H1 (cell line): ENCODE results near the gene AK5. TPM values are rescaled to one million over a fixed set of nuclear protein-coding genes. Genes with fewer than 3 reads are reported as not detected.

Experiments used
- CTCF ChIA-PET: fragments of 300-600 bp; sonication (Branson Sonifier 250); formaldehyde crosslinking; loops from one replicate; lab custom pipeline; 2021; ENCODE audit not compliant: partially characterized antibody; lab: Charles Lee
- POLR2A ChIA-PET: fragments of 300-600 bp; sonication (Branson Sonifier 250); formaldehyde crosslinking; loops from one replicate; lab custom pipeline; 2021; ENCODE audit warnings: inconsistent platforms; ENCODE audit not compliant: partially characterized antibody; lab: Charles Lee
- DNase-seq, 2 experiments: peaks; one replicate each; pipeline versions ENCODE4 v3.0.0 to v3.0.0-alpha.2; 2010 to 2022; ENCODE audit warnings: low spot score in 2 of 2, low read depth in 1 of 2, mixed read lengths in 1 of 2
- FAIRE-seq: peaks from 2 replicates; lab custom pipeline; 2011; peaks lifted over from hg19 to GRCh38; lab: Jason Lieb, UNC
- H2AFZ ChIP-seq: 2 replicates; pipeline ENCODE4 v1.8.1; 2012; ENCODE audit warnings: low read length, inconsistent platforms
- H2AK5ac ChIP-seq: 2 replicates; pipeline ENCODE4 v1.6.1; 2013; ENCODE audit warnings: low read depth, low read length
- H2BK120ac ChIP-seq: replicated peaks from 2 replicates; pipeline ENCODE3; 2013; ENCODE audit warnings: low read depth, low read length, inconsistent platforms
- H2BK12ac ChIP-seq: 2 replicates; pipeline ENCODE4 v1.6.1; 2013; ENCODE audit warnings: low read depth, low read length
- H2BK15ac ChIP-seq: 2 replicates; pipeline ENCODE4 v1.6.1; 2013; ENCODE audit warnings: low read length
- H2BK20ac ChIP-seq: 2 replicates; pipeline ENCODE4 v1.6.1; 2013; ENCODE audit warnings: low read length
- H2BK5ac ChIP-seq: 2 replicates; pipeline ENCODE4 v1.6.1; 2013; ENCODE audit warnings: low read depth, low read length
- H3K14ac ChIP-seq: 2 replicates; pipeline ENCODE4 v1.6.1; 2013; ENCODE audit warnings: inconsistent platforms; ENCODE audit not compliant: insufficient read length
- H3K18ac ChIP-seq: 2 replicates; pipeline ENCODE4 v1.6.1; 2013; ENCODE audit warnings: low read length; ENCODE audit errors: extremely low read depth
- H3K23ac ChIP-seq: 2 replicates; pipeline ENCODE4 v1.6.1; 2013; ENCODE audit warnings: inconsistent platforms; ENCODE audit not compliant: insufficient read length
- H3K23me2 ChIP-seq: 2 replicates; pipeline ENCODE4 v1.6.1; 2013; ENCODE audit warnings: low read depth, low read length
- H3K27ac ChIP-seq: 2 replicates; pipeline ENCODE4 v1.6.1; 2011; ENCODE audit warnings: low read depth, low read length, inconsistent platforms
- H3K27me3 ChIP-seq, 4 experiments: replicated peaks in 1 of 4; 1 replicate in 1 of 4; 2 replicates in 3 of 4; pipeline versions ENCODE4 v1.6.1 to v1.8.1; 2011 to 2013; ENCODE audit warnings: low read length in 3 of 4, mild to moderate bottlenecking in 3 of 4, inconsistent platforms in 2 of 4, mixed read lengths in 2 of 4, moderate library complexity in 1 of 4; ENCODE audit not compliant: control insufficient read depth in 3 of 4, insufficient read depth in 3 of 4; ENCODE audit errors: extremely low read depth in 1 of 4
- H3K36me3 ChIP-seq, 4 experiments: 2 replicates each; pipeline versions ENCODE4 v1.6.1 to v1.8.1; 2011 to 2013; ENCODE audit warnings: mild to moderate bottlenecking in 4 of 4, low read length in 3 of 4, moderate library complexity in 2 of 4, control low read depth in 1 of 4, inconsistent platforms in 1 of 4; ENCODE audit not compliant: insufficient read depth in 4 of 4, control insufficient read depth in 2 of 4
- H3K4ac ChIP-seq: replicated peaks from 2 replicates; pipeline ENCODE3; 2013; ENCODE audit warnings: low read length, low read depth, mixed read lengths, inconsistent platforms; ENCODE audit not compliant: insufficient read length
- H3K4me1 ChIP-seq, 4 experiments: replicated peaks in 1 of 4; 1 replicate in 1 of 4; 2 replicates in 3 of 4; pipeline versions ENCODE4 v1.6.1 to v1.8.1; 2011 to 2013; ENCODE audit warnings: low read length in 3 of 4, inconsistent platforms in 2 of 4, mixed read lengths in 1 of 4; ENCODE audit not compliant: insufficient read depth in 4 of 4, control insufficient read depth in 3 of 4
- H3K4me2 ChIP-seq, 2 experiments: 2 replicates each; pipeline versions ENCODE4 v1.6.1 to v1.8.1; 2011 to 2013; ENCODE audit warnings: low read depth in 2 of 2, low read length in 2 of 2, control low read depth in 1 of 2, inconsistent platforms in 1 of 2, mild to moderate bottlenecking in 1 of 2; ENCODE audit not compliant: insufficient read depth in 1 of 2
- H3K4me3 ChIP-seq, 4 experiments: fragments of 200-600, 300-600 bp in 1 of 4; sonication (generic), shearing (Covaris generic), sonication (Bioruptor Twin) in 1 of 4; 2 replicates each; pipeline versions ENCODE4 v1.5.1 to v1.8.1; 2011 to 2016; ENCODE audit warnings: low read length in 4 of 4, low read depth in 3 of 4, control low read depth in 2 of 4, inconsistent platforms in 2 of 4, mild to moderate bottlenecking in 2 of 4, mixed read lengths in 1 of 4, moderate library complexity in 1 of 4; ENCODE audit not compliant: insufficient read depth in 2 of 4; ENCODE audit errors: extremely low read depth in 1 of 4
- H3K56ac ChIP-seq: replicated peaks from 2 replicates; pipeline ENCODE3; 2013; ENCODE audit warnings: low read depth, mild to moderate bottlenecking, mixed read lengths, low read length, inconsistent platforms; ENCODE audit not compliant: insufficient read length
- H3K79me1 ChIP-seq: 2 replicates; pipeline ENCODE4 v1.6.1; 2013; ENCODE audit warnings: low read depth, low read length, control low read depth
- H3K79me2 ChIP-seq, 2 experiments: 2 replicates each; pipeline versions ENCODE4 v1.6.1 to v1.8.1; 2012 to 2013; ENCODE audit warnings: low read length in 2 of 2, mild to moderate bottlenecking in 2 of 2, inconsistent platforms in 1 of 2; ENCODE audit not compliant: insufficient read depth in 2 of 2, control insufficient read depth in 1 of 2
- H3K9ac ChIP-seq, 4 experiments: replicated peaks in 1 of 4; 1 replicate in 1 of 4; 2 replicates in 3 of 4; pipeline versions ENCODE4 v1.6.1 to v1.8.1; 2011 to 2013; ENCODE audit warnings: low read depth in 3 of 4, low read length in 3 of 4, control low read depth in 2 of 4, mild to moderate bottlenecking in 2 of 4, moderate library complexity in 2 of 4, inconsistent platforms in 1 of 4; ENCODE audit errors: extremely low read depth in 1 of 4
- H3K9me3 ChIP-seq, 2 experiments: 2 replicates each; pipeline versions ENCODE4 v1.6.1 to v1.8.1; 2012 to 2013; ENCODE audit warnings: mild to moderate bottlenecking in 2 of 2, moderate library complexity in 2 of 2, control low read depth in 1 of 2, inconsistent platforms in 1 of 2, low read depth in 1 of 2, low read length in 1 of 2, mixed read lengths in 1 of 2; ENCODE audit not compliant: insufficient read depth in 2 of 2
- H4K20me1 ChIP-seq, 2 experiments: replicated peaks in 1 of 2; 2 replicates each; pipeline versions ENCODE3 to v1.8.1; 2011 to 2013; ENCODE audit warnings: inconsistent platforms in 2 of 2, low read length in 2 of 2, mild to moderate bottlenecking in 1 of 2; ENCODE audit not compliant: insufficient read depth in 2 of 2, control insufficient read depth in 1 of 2
- H4K5ac ChIP-seq: 2 replicates; pipeline ENCODE4 v1.6.1; 2013; ENCODE audit warnings: low read length, low read depth, mixed read lengths, inconsistent platforms; ENCODE audit not compliant: insufficient read length
- H4K8ac ChIP-seq: 2 replicates; pipeline ENCODE4 v1.8.0; 2013; ENCODE audit warnings: mild to moderate bottlenecking, moderate library complexity, low read length, inconsistent platforms; ENCODE audit not compliant: insufficient read depth; ENCODE audit errors: extremely low read depth
- H4K91ac ChIP-seq: replicated peaks from 2 replicates; pipeline ENCODE3; 2013; ENCODE audit warnings: low read length, mixed read lengths, inconsistent platforms; ENCODE audit not compliant: insufficient read length
- BACH1 ChIP-seq: IDR thresholded peaks from 2 replicates; pipeline ENCODE4 v1.6.1; 2012; ENCODE audit warnings: low read length, improper control_type of control experiment
- CBX5 ChIP-seq: fragments of 300-800, 300-1000 bp; sonication (generic); IDR thresholded peaks from 2 replicates; pipeline ENCODE4 v1.7.1; 2016; ENCODE audit warnings: antibody characterized with exemption, low read length, low read depth
- CREB1 ChIP-seq: IDR thresholded peaks from 2 replicates; pipeline ENCODE4 v1.6.1; 2012; ENCODE audit warnings: inconsistent platforms
- CTCF ChIP-seq, 3 experiments: IDR thresholded peaks; 1 replicate in 2 of 3; 2 replicates in 1 of 3; pipeline versions ENCODE4 v1.5.1 to v1.6.1; 2011; ENCODE audit warnings: low read length in 3 of 3, mild to moderate bottlenecking in 3 of 3, inconsistent platforms in 2 of 3, low read depth in 1 of 3, moderate library complexity in 1 of 3; ENCODE audit not compliant: insufficient read depth in 1 of 3; ENCODE audit errors: control extremely low read depth in 1 of 3
- HDAC6 ChIP-seq: IDR thresholded peaks from one replicate; pipeline ENCODE4 v1.7.1; 2012; ENCODE audit warnings: low read depth, mild to moderate bottlenecking, inconsistent platforms, low read length, moderate library complexity
- MAX ChIP-seq: IDR thresholded peaks from 2 replicates; pipeline ENCODE4 v1.6.1; 2012; ENCODE audit warnings: inconsistent platforms
- POLR2A ChIP-seq, 2 experiments: IDR thresholded peaks; 1 replicate in 1 of 2; 2 replicates in 1 of 2; pipeline ENCODE4 v1.6.1; 2011; ENCODE audit warnings: low read depth in 2 of 2, low read length in 2 of 2, mild to moderate bottlenecking in 2 of 2; ENCODE audit errors: control extremely low read depth in 1 of 2
- POLR2AphosphoS5 ChIP-seq: IDR thresholded peaks from 2 replicates; pipeline ENCODE4 v1.6.1; 2011; ENCODE audit warnings: low read depth, low read length
- RBBP5 ChIP-seq: IDR thresholded peaks from 2 replicates; pipeline ENCODE4 v1.7.1; 2012; ENCODE audit warnings: low read depth, mild to moderate bottlenecking, inconsistent platforms, low read length, moderate library complexity, borderline replicate concordance
- SIN3A ChIP-seq, 2 experiments: IDR thresholded peaks in 1 of 2; conservative IDR thresholded peaks in 1 of 2; 2 replicates each; pipeline ENCODE4 v1.6.1; 2011 to 2012; ENCODE audit warnings: low read length in 2 of 2, improper control_type of control experiment in 1 of 2, low read depth in 1 of 2, mild to moderate bottlenecking in 1 of 2
- SP1 ChIP-seq: IDR thresholded peaks from 2 replicates; pipeline ENCODE4 v1.6.1; 2011; ENCODE audit warnings: low read depth, low read length
- SP4 ChIP-seq: IDR thresholded peaks from 2 replicates; pipeline ENCODE4 v1.6.1; 2012; ENCODE audit warnings: low read length, inconsistent platforms
- TCF12 ChIP-seq: IDR thresholded peaks from 2 replicates; pipeline ENCODE4 v1.6.1; 2011; ENCODE audit warnings: low read depth, mild to moderate bottlenecking, low read length
- TEAD4 ChIP-seq: IDR thresholded peaks from 2 replicates; pipeline ENCODE4 v1.6.1; 2012; ENCODE audit warnings: low read depth, low read length, inconsistent platforms, mixed read lengths
- WGBS, 2 experiments: shearing (Covaris generic) in 1 of 2; methylation state at CpG; one replicate each; pipeline versions ENCODE4 v1.1.6 to v1.1.7; 2013 to 2015; ENCODE audit warnings: low lambda C conversion rate in 2 of 2, mixed read lengths in 2 of 2, inconsistent platforms in 1 of 2, low coverage in 1 of 2, missing lambda C conversion rate in 1 of 2; ENCODE audit not compliant: insufficient replicate concordance in 2 of 2, insufficient coverage in 1 of 2, insufficient read length in 1 of 2; ENCODE audit errors: extremely low coverage in 1 of 2, missing lambda C conversion rate in 1 of 2; 5-methylcytosine and 5-hydroxymethylcytosine counted together
- polyA plus RNA-seq, 7 experiments: library from polyadenylated mRNA; depleted of rRNA in 3 of 7; stranded (reverse) in 5 of 7; unstranded in 2 of 7; fragments of >200 nt in 5 of 7; fragments of 200-250 nt in 2 of 7; gene quantifications; 1 replicate in 5 of 7; 2 replicates in 1 of 7; 4 replicates in 1 of 7; pipeline versions ENCODE4 v1.2.1 to v1.2.3, GENCODE V29; 2011 to 2013; ENCODE audit warnings: missing spikeins in 2 of 7, mixed read lengths in 2 of 7
- total RNA-seq: library from RNA; stranded (reverse); fragmentation: NEBNext Ultra II Directional; extraction: Animal tissue kit (Norgen Biotek cat#: 25700); gene quantifications from 2 replicates; pipeline ENCODE4 v1.2.1, GENCODE V29; 2021

The AK5 gene
- total and polyA plus RNA-seq, 2 of the 8 experiments (the other 6 are each of a cell fraction or from before 2014, with no cell fraction given): 2.0 to 7.1 TPM

GRCh38 chr1:77597310-77597709 lies 315.5 kb downstream of the AK5 start:
- H3K27me3 ChIP-seq: no peaks in the 10 kb centered on the region
- no peak overlapping the region for H3K4me3 ChIP-seq
- H3K79me2 ChIP-seq: no peaks in the 10 kb centered on the region; a peak in 1 of 4 replicates
- no peak overlapping the region for H4K91ac ChIP-seq
- no peaks in the 10 kb centered on the region; a peak in 1 of 8 replicates for H3K36me3 ChIP-seq
- CTCF ChIA-PET: no interaction called here
- no peak overlapping the region for H2BK12ac ChIP-seq
- H2BK120ac ChIP-seq: no peak overlapping the region
- H3K18ac ChIP-seq: no peak overlapping the region
- H2BK5ac ChIP-seq: no peak overlapping the region
- H3K27ac ChIP-seq: no peak overlapping the region
- no peak overlapping the region for H2BK20ac ChIP-seq
- H2BK15ac ChIP-seq: no peak overlapping the region
- POLR2A ChIA-PET: no interaction called here
- no peak overlapping the region for H3K4ac ChIP-seq
- DNase-seq: no peak
- no peaks in the 10 kb centered on the region for H3K23me2 ChIP-seq
- no peak overlapping the region for H3K14ac ChIP-seq
- no peak overlapping the region for H3K9ac ChIP-seq
- no peaks in the 10 kb centered on the region for H3K79me1 ChIP-seq
- H3K4me2 ChIP-seq: no peak overlapping the region
- H3K23ac ChIP-seq: no peak overlapping the region
- no peaks in the 10 kb centered on the region for H3K4me1 ChIP-seq
- FAIRE-seq: no peak
- H4K8ac ChIP-seq: no peak overlapping the region
- no peak overlapping the region for H2AFZ ChIP-seq
- no peak overlapping the region for H3K56ac ChIP-seq
- no peak overlapping the region for H4K5ac ChIP-seq
- peaks cover 0 to 2% of the 10 kb centered on the region in 2 experiments for H4K20me1 ChIP-seq
- no peaks in the 10 kb centered on the region for H3K9me3 ChIP-seq
- no peak overlapping the region for H2AK5ac ChIP-seq
- whole genome bisulfite sequencing, 2 experiments: 72% methylated on average over 1 of the region's 1 CpG; no CpG with 5 or more reads in 1 of the 2 experiments
- no peak for TF ChIP-seq BACH1
- TF ChIP-seq POLR2A (IDR thresholded peaks at IDR 0.05; ENCODE audit: control extremely low read depth in 1 of 2, low read depth in 2 of 2, low read length in 2 of 2): no peak
- TF ChIP-seq MAX: no peak
- TF ChIP-seq CBX5: no peak
- TF ChIP-seq SP1: no peak
- no peak for TF ChIP-seq SP4
- TF ChIP-seq CREB1: no peak
- TF ChIP-seq HDAC6: no peak
- TF ChIP-seq TCF12: no peak
- TF ChIP-seq TEAD4: no peak
- TF ChIP-seq RBBP5: no peak
- no peak for TF ChIP-seq POLR2AphosphoS5
- TF ChIP-seq CTCF (IDR thresholded peaks at IDR 0.05; ENCODE audit: control extremely low read depth in 1 of 3, insufficient read depth in 1 of 3, low read depth in 1 of 3, low read length in 3 of 3): no peak
- no peak for TF ChIP-seq SIN3A (conservative IDR thresholded peaks at IDR 0.05 in 1 of 2, IDR thresholded peaks at IDR 0.05 in 1 of 2; ENCODE audit: low read depth in 1 of 2, low read length in 2 of 2)
